Mesothelial cell of epicardium (in vitro differentiated cells): ENCODE measurements around the gene DNAAF8. TPM values are rescaled to one million over a fixed set of nuclear protein-coding genes. Genes with fewer than 3 reads are reported as not detected.

Experiments
- DNase-seq, 2 experiments: peaks; one replicate each; pipeline ENCODE4 v3.0.0; 2021; ENCODE audit warnings: low spot score in 2 of 2; ENCODE audit not compliant: unreplicated experiment in 2 of 2
- H3K27ac Mint-ChIP-seq: 2 replicates; pipeline ENCODE4 v1.8.0; 2021; ENCODE audit warnings: mixed read lengths
- H3K27me3 Mint-ChIP-seq: 2 replicates; pipeline ENCODE4 v1.8.0; 2021; ENCODE audit warnings: low read depth, mixed read lengths
- H3K36me3 Mint-ChIP-seq: 2 replicates; pipeline ENCODE4 v1.8.0; 2021; ENCODE audit warnings: mixed read lengths
- H3K4me1 Mint-ChIP-seq: 2 replicates; pipeline ENCODE4 v1.8.0; 2021; ENCODE audit warnings: mixed read lengths
- H3K4me3 Mint-ChIP-seq: 2 replicates; pipeline ENCODE4 v1.8.0; 2021; ENCODE audit warnings: mild to moderate bottlenecking, moderate library complexity, mixed read lengths
- H3K9me3 Mint-ChIP-seq: 2 replicates; pipeline ENCODE4 v1.8.0; 2021; ENCODE audit warnings: mixed read lengths
- CTCF ChIP-seq: fragments of 200-600 bp; sonication (generic); IDR thresholded peaks from one replicate; pipeline ENCODE4 v1.5.0; 2021; ENCODE audit warnings: antibody characterized with exemption; ENCODE audit not compliant: unreplicated experiment
- total RNA-seq: library from RNA; stranded (reverse); gene quantifications from 3 replicates; pipeline ENCODE4 v1.2.1, GENCODE V29; 2021

The DNAAF8 gene
- total RNA-seq, 1 donor from 2014 or later: 0.45 TPM

GRCh38 chr16:4776141-4776705 lies 41.9 kb downstream of the DNAAF8 start:
- no peak for DNase-seq
- Mint-ChIP-seq H3K36me3 (no peaks in the 10 kb centered on the region), H3K4me3 (no peak overlapping the region), H3K9me3 (no peaks in the 10 kb centered on the region), H3K27ac (no peak overlapping the region), H3K27me3 (no peaks in the 10 kb centered on the region), H3K4me1 (no peaks in the 10 kb centered on the region)
- TF ChIP-seq CTCF: no peak

GRCh38 chr16:4777339-4778049 lies 43.2 kb downstream of the DNAAF8 start:
- Mint-ChIP-seq H3K27me3 (no peaks in the 10 kb centered on the region), H3K4me3 (no peak overlapping the region), H3K9me3 (no peaks in the 10 kb centered on the region), H3K4me1 (no peaks in the 10 kb centered on the region), H3K27ac (no peak overlapping the region), H3K36me3 (no peaks in the 10 kb centered on the region)
- no peak for TF ChIP-seq CTCF
- DNase-seq: no peak

GRCh38 chr16:4778050-4778392 lies 43.7 kb downstream of the DNAAF8 start:
- Mint-ChIP-seq H3K9me3 (no peaks in the 10 kb centered on the region), H3K27ac (no peak overlapping the region), H3K27me3 (no peaks in the 10 kb centered on the region), H3K4me3 (no peak overlapping the region), H3K4me1 (no peaks in the 10 kb centered on the region), H3K36me3 (no peaks in the 10 kb centered on the region)
- no peak for DNase-seq
- TF ChIP-seq CTCF: no peak

GRCh38 chr16:4780235-4780634 lies 45.9 kb downstream of the DNAAF8 start:
- no peaks in the 10 kb centered on the region for H3K36me3 Mint-ChIP-seq
- no peak for DNase-seq
- TF ChIP-seq CTCF: no peak
- H3K9me3 Mint-ChIP-seq: no peaks in the 10 kb centered on the region
- no peak overlapping the region for H3K27ac Mint-ChIP-seq
- H3K4me1 Mint-ChIP-seq: no peaks in the 10 kb centered on the region
- H3K27me3 Mint-ChIP-seq: no peaks in the 10 kb centered on the region
- no peak overlapping the region for H3K4me3 Mint-ChIP-seq

GRCh38 chr16:4783251-4783950 lies 49.1 kb downstream of the DNAAF8 start:
- no peaks in the 10 kb centered on the region for H3K9me3 Mint-ChIP-seq
- H3K4me1 Mint-ChIP-seq: peaks cover 7% of the 10 kb centered on the region
- DNase-seq: no peak
- H3K36me3 Mint-ChIP-seq: no peaks in the 10 kb centered on the region
- no peak overlapping the region for H3K4me3 Mint-ChIP-seq
- TF ChIP-seq CTCF: no peak
- no peak overlapping the region for H3K27ac Mint-ChIP-seq
- H3K27me3 Mint-ChIP-seq: no peaks in the 10 kb centered on the region
